ENCODE measurements around the gene TNFAIP8L3.

Gene TNFAIP8L3

DNA sequence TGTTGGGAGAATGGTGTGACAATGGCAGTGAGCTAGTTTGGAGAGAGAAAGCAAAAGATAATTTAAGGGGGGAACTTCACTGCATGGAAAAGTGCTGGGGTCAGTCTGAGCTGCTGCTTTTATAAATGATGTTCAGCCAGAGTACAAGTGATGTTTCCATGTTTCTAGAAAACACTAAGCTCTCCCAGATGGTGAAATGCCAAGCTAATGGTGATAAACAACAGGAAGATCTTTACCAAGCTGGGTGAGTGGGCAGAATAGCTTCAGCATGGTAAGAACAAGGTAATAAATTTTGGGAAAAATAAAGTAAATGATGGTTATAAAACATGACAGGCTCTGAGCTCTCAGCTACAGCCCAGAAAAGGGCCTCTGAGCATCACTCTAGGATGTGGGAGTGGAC is 29.4 kb downstream of the TNFAIP8L3 start:
- DNase-seq (ENCODE audit: low read depth): no peak
- TF ChIP-seq, protein P1, sequence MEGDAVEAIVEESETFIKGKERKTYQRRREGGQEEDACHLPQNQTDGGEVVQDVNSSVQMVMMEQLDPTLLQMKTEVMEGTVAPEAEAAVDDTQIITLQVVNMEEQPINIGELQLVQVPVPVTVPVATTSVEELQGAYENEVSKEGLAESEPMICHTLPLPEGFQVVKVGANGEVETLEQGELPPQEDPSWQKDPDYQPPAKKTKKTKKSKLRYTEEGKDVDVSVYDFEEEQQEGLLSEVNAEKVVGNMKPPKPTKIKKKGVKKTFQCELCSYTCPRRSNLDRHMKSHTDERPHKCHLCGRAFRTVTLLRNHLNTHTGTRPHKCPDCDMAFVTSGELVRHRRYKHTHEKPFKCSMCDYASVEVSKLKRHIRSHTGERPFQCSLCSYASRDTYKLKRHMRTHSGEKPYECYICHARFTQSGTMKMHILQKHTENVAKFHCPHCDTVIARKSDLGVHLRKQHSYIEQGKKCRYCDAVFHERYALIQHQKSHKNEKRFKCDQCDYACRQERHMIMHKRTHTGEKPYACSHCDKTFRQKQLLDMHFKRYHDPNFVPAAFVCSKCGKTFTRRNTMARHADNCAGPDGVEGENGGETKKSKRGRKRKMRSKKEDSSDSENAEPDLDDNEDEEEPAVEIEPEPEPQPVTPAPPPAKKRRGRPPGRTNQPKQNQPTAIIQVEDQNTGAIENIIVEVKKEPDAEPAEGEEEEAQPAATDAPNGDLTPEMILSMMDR (conservative IDR thresholded peaks at IDR 0.05; ENCODE audit: low read depth, low read length): no peak
- no peak overlapping the region for H3K4me3 ChIP-seq (ENCODE audit: low read length)

DNA sequence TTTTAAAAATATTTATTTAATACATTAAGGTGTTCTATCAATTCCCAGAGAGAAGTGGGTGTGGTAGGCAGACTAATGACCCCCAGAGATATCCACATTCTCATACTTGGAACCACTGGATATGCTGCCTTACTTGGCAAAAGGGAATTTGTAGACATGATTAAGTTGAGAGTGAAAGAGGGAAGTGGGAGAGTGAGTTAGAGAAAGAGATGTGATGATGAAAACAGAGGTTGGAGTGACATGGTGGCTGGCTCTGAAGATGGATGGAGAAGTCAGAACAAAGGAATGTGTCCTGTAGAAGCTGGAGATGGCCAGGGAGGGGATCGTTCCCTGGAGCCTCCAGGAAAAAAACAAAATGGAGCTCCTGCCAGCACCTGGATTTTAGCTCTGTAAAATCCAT is 32.0 kb downstream of the TNFAIP8L3 start:
- no peak overlapping the region for H3K4me3 ChIP-seq (ENCODE audit: low read length)
- TF ChIP-seq, protein P1 (conservative IDR thresholded peaks at IDR 0.05; ENCODE audit: low read depth, low read length): no peak
- DNase-seq (ENCODE audit: low read depth): no peak

DNA sequence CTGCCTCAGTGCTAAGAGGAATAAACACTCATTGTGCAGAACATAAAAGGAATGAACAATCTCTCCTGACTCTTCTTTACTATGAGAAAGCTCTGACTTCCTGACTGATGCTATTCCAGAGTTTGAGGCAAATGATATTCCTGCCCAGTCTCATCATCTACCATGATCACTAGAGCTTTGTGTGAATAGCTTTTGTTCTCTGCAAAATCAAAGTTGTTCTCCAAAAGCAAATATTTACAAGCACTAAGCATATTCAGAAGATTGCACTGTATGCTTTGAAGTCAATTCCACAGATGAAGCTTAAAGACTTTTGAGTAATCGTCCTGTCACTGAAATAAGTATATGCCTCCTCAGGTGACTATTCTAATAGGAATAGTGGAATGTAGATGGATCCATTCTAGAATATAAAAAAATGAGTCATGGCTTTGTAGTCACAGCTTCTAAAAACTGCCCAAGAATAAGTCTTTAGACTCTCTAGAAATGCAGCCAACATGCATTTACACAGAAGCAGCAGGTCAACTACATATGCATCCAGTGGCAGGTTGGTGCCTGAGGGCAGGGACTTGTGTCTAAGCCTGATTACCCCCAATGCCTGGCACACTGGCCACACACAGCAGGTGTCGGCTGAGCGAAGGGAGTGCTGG is 34.6 kb downstream of the TNFAIP8L3 start:
- TF ChIP-seq, protein P1 (conservative IDR thresholded peaks at IDR 0.05; ENCODE audit: low read depth, low read length): no peak
- H3K4me3 ChIP-seq (ENCODE audit: low read length): no peak overlapping the region
- DNase-seq (ENCODE audit: low read depth): no peak

DNA sequence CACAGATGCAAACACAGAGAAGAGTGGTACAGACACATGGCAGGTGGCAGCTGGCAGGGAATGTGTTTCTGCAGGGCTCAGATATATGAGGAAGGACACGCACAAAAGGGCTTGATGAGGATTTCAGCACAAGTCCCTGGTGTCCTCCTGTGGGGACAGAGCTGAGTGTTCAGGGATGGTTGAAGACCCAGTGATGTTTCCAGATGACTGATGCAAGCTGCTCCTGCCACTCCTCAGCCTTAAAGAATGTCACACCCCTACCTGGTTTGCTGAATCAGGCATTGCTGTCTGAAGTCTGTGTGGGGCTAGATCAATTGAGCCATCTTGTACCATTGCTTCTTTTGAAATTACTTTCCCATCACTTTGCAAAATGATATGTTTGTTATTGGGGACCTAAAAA is 40.2 kb downstream of the TNFAIP8L3 start:
- no peak for DNase-seq (ENCODE audit: low read depth)
- TF ChIP-seq, protein P1 (conservative IDR thresholded peaks at IDR 0.05; ENCODE audit: low read depth, low read length): no peak
- no peak overlapping the region for H3K4me3 ChIP-seq (ENCODE audit: low read length)

DNA sequence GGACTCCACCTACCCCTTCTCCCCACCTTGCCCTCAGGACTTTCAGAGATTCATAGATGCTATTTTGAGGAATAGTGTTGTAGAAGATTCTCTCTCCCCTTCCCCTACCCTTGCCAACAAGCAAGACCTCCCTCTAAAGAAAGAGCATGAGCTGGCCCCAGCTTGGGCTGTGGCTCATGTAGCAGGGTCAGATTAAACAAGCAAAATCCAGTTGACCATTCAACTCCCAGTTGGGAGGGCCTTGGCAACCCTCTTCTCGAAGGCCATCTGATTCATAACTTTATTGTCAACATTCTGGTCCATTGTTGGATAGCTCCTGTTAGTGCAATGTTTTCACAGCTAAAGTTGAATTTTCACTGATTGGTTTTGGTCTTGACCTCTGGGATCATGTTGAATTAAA is 41.1 kb downstream of the TNFAIP8L3 start:
- DNase-seq (ENCODE audit: low read depth): no peak
- TF ChIP-seq, protein P1 (conservative IDR thresholded peaks at IDR 0.05; ENCODE audit: low read depth, low read length): no peak
- H3K4me3 ChIP-seq (ENCODE audit: low read length): no peak overlapping the region

GRCh38 chr15:51051776-51052175 is 42.9 kb downstream of the TNFAIP8L3 start:
- DNase-seq (ENCODE audit: low read depth): no peak

DNA sequence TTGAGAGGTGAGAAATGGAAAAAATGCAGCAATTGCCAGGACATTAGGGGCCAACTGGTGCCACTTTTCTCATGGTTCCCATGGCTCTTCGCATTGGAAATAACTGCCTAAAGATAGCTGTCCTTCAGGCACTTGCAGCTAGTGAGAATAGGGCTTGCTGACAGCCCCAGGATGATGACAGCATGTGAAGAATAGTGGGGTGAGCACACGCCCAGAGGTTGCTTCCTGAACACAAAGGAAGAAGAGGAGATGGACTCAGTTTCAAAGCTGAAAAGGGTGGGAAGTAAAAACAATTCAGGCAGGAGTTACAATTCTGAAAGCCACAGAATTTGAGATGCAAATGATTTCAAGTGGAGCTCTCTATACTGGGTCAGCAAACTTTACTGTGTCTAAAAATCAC is 45.6 kb downstream of the TNFAIP8L3 start:
- no peak for DNase-seq (ENCODE audit: low read depth)
- no peak overlapping the region for H3K4me3 ChIP-seq (ENCODE audit: low read length)
- TF ChIP-seq, protein P1 (conservative IDR thresholded peaks at IDR 0.05; ENCODE audit: low read depth, low read length): no peak

More at GRCh38 chr15:51051776-51052175, 42.9 kb downstream of the TNFAIP8L3 start:
- TF ChIP-seq, protein P1 (conservative IDR thresholded peaks at IDR 0.05; ENCODE audit: low read depth, low read length): no peak
- H3K4me3 ChIP-seq (ENCODE audit: low read length): no peak overlapping the region
